ENCODE data around the gene COL2A1. TPM values are rescaled to one million over a fixed set of nuclear protein-coding genes. Genes with fewer than 3 reads are reported as not detected.

COL2A1 gene
- total and polyA plus RNA-seq, 4 donors: 0.05 to 8.7 (median 0.15) TPM; not detected in 1

GRCh38 chr12:48002414-48002730 lies 1.9 kb downstream of the COL2A1 start:
- H3K9ac ChIP-seq (ENCODE audit: insufficient read depth in 1 of 2, low read length in 2 of 2): no peak overlapping the region
- no peak overlapping the region for H3K4me3 ChIP-seq
- no peak for ATAC-seq (ENCODE audit: insufficient read depth, low FRiP score)
- TF ChIP-seq CTCF (IDR thresholded peaks at IDR 0.05; ENCODE audit: control extremely low read depth, extremely low read depth): no peak
- H3K36me3 ChIP-seq (ENCODE audit: control insufficient read depth in 4 of 4, insufficient read depth in 4 of 4, low read length in 4 of 4): no peaks in the 10 kb centered on the region
- WGBS, 2 donors: 4 to 5% methylated on average over 13 of the region's 13 CpGs
- H3K9me3 ChIP-seq (ENCODE audit: control insufficient read depth in 4 of 4, insufficient read depth in 3 of 4, low read length in 3 of 4): no peaks in the 10 kb centered on the region
- no peak for DNase-seq
- H3K27ac ChIP-seq (ENCODE audit: low read depth in 1 of 2, low read length in 1 of 2): no peak overlapping the region
- H3K27me3 ChIP-seq (ENCODE audit: control insufficient read depth in 3 of 3, insufficient read depth in 3 of 3, low read length in 2 of 3): peaks cover 0 to 94% (median 72%) of the 10 kb centered on the region in 3 donors
- peaks cover 0 to 52% (median 10%) of the 10 kb centered on the region in 5 donors for H3K4me1 ChIP-seq (ENCODE audit: control insufficient read depth in 5 of 5, insufficient read depth in 5 of 5, low read length in 5 of 5)

- no peak for TF ChIP-seq CTCF (IDR thresholded peaks at IDR 0.05; ENCODE audit: control extremely low read depth, extremely low read depth)
- Histone ChIP-seq H3K9ac (ENCODE audit: insufficient read depth in 1 of 2, low read length in 2 of 2) (no peak overlapping the region), H3K4me3 (no peak overlapping the region), H3K27ac (ENCODE audit: low read depth in 1 of 2, low read length in 1 of 2) (no peak overlapping the region), H3K36me3 (ENCODE audit: control insufficient read depth in 4 of 4, insufficient read depth in 4 of 4, low read length in 4 of 4) (no peaks in the 10 kb centered on the region), H3K9me3 (ENCODE audit: control insufficient read depth in 4 of 4, insufficient read depth in 3 of 4, low read length in 3 of 4) (no peaks in the 10 kb centered on the region), H3K4me1 (ENCODE audit: control insufficient read depth in 5 of 5, insufficient read depth in 5 of 5, low read length in 5 of 5) (peaks cover 0 to 52% (median 10%) of the 10 kb centered on the region in 5 donors), H3K27me3 (ENCODE audit: control insufficient read depth in 3 of 3, insufficient read depth in 3 of 3, low read length in 2 of 3) (peaks cover 0 to 92% (median 74%) of the 10 kb centered on the region in 3 donors)
- 1 to 2% methylated on average over 57 of the region's 57 CpGs for WGBS, 2 donors
- DNase-seq: peak; percentile 57 to 70 (median 66)
- ATAC-seq (ENCODE audit: insufficient read depth, low FRiP score): peak; percentile 47
Observed at GRCh38 chr12:48001505-48002413, 2.5 kb downstream of the COL2A1 start.

GRCh38 chr12:48000878-48001504 lies 3.3 kb downstream of the COL2A1 start:
- H3K4me3 ChIP-seq: no peak overlapping the region
- peak; percentile 41 to 67 (median 67) for DNase-seq
- peaks cover 3 to 57% (median 13%) of the 10 kb centered on the region in 5 donors for H3K4me1 ChIP-seq (ENCODE audit: control insufficient read depth in 5 of 5, insufficient read depth in 5 of 5, low read length in 5 of 5)
- 10 to 11% methylated on average over 18 of the region's 18 CpGs for WGBS, 2 donors
- peak; percentile 66 for ATAC-seq (ENCODE audit: insufficient read depth, low FRiP score)
- no peak for TF ChIP-seq CTCF (IDR thresholded peaks at IDR 0.05; ENCODE audit: control extremely low read depth, extremely low read depth)
- H3K36me3 ChIP-seq (ENCODE audit: control insufficient read depth in 4 of 4, insufficient read depth in 4 of 4, low read length in 4 of 4): no peaks in the 10 kb centered on the region
- peaks cover 0 to 84% (median 68%) of the 10 kb centered on the region in 3 donors for H3K27me3 ChIP-seq (ENCODE audit: control insufficient read depth in 3 of 3, insufficient read depth in 3 of 3, low read length in 2 of 3)
- no peak overlapping the region for H3K9ac ChIP-seq (ENCODE audit: insufficient read depth in 1 of 2, low read length in 2 of 2)
- no peaks in the 10 kb centered on the region for H3K9me3 ChIP-seq (ENCODE audit: control insufficient read depth in 4 of 4, insufficient read depth in 3 of 4, low read length in 3 of 4)
- no peak overlapping the region for H3K27ac ChIP-seq (ENCODE audit: low read depth in 1 of 2, low read length in 1 of 2)

All from lung (tissue), 12 donors.